EL (cell line): ENCODE results near the gene CES5A.
"Not testable (repeated sequence)": the region's sequence is repeated elsewhere in the genome, so short reads cannot be mapped to it uniquely, and the experiment has no call there.

ENCODE experiments used
- DNase-seq: peaks from one replicate; pipeline ENCODE4 v3.0.0-alpha.2; 2016

The CES5A gene

GRCh38 chr16:55875273-55875672 lies at the start of gene CES5A:
Gene CES5A (minus strand): TSS chr16:55875373. CDS start chr16:55875221, 152 bp downstream.
- DNase-seq = no peak

- no peak for DNase-seq
Measured at GRCh38 chr16:55922662-55923061, 47.5 kb upstream of the CES5A start.

GRCh38 chr16:55917373-55918160 lies 42.4 kb upstream of the CES5A start:
- DNase-seq = no peak

- DNase-seq = no peak
Measured at GRCh38 chr16:55915096-55915827, 40.1 kb upstream of the CES5A start.

- DNase-seq = no peak
Measured at GRCh38 chr16:55914383-55914782, 39.2 kb upstream of the CES5A start.

GRCh38 chr16:55913716-55914115 lies 38.5 kb upstream of the CES5A start:
- no peak for DNase-seq

GRCh38 chr16:55913121-55913520 lies 37.9 kb upstream of the CES5A start:
- DNase-seq = not testable (repeated sequence)

GRCh38 chr16:55912022-55912421 lies 36.8 kb upstream of the CES5A start:
- DNase-seq = no peak

- DNase-seq = no peak
Measured at GRCh38 chr16:55911616-55912015, 36.4 kb upstream of the CES5A start.

GRCh38 chr16:55909876-55910275 lies 34.7 kb upstream of the CES5A start:
- DNase-seq = no peak

- DNase-seq = no peak
Measured at GRCh38 chr16:55908641-55909040, 33.5 kb upstream of the CES5A start.

- no peak for DNase-seq
Measured at GRCh38 chr16:55907661-55908060, 32.5 kb upstream of the CES5A start.

- DNase-seq = no peak
Measured at GRCh38 chr16:55906123-55906522, 30.9 kb upstream of the CES5A start.

- no peak for DNase-seq
Measured at GRCh38 chr16:55905651-55906050, 30.5 kb upstream of the CES5A start.

- no peak for DNase-seq
Measured at GRCh38 chr16:55901566-55902217, 26.5 kb upstream of the CES5A start.

- no peak for DNase-seq
Measured at GRCh38 chr16:55900616-55901393, 25.6 kb upstream of the CES5A start.

GRCh38 chr16:55899857-55900256 lies 24.7 kb upstream of the CES5A start:
- DNase-seq = no peak

GRCh38 chr16:55898592-55898991 lies 23.4 kb upstream of the CES5A start:
- no peak for DNase-seq

- DNase-seq = no peak
Measured at GRCh38 chr16:55892821-55893220, 17.6 kb upstream of the CES5A start.

- DNase-seq = no peak
Measured at GRCh38 chr16:55889518-55889917, 14.3 kb upstream of the CES5A start.

GRCh38 chr16:55888546-55888945 lies 13.4 kb upstream of the CES5A start:
- DNase-seq = no peak

GRCh38 chr16:55876854-55877253 lies 1.7 kb upstream of the CES5A start:
- peak; percentile 33 for DNase-seq

GRCh38 chr16:55873122-55873521 lies 2.1 kb downstream of the CES5A start:
- DNase-seq = no peak
